GM12878 (cell line): Measurements from ENCODE around the gene TCEA2.

ENCODE experiments used
- FOS ChIP-seq: IDR thresholded peaks from 3 replicates; pipeline ENCODE4 v1.6.1; 2011; ENCODE audit warnings: borderline replicate concordance; ENCODE audit not compliant: insufficient read length; ENCODE audit errors: extremely low read depth
- NFXL1 ChIP-seq: fragments of 450-650 bp; IDR thresholded peaks from 2 replicates; pipeline ENCODE4 v1.6.1; 2017; ENCODE audit warnings: antibody characterized with exemption, mild to moderate bottlenecking, borderline replicate concordance
- RELA ChIP-seq: fragments of 450-650 bp; IDR thresholded peaks from 2 replicates; pipeline ENCODE4 v1.8.0; 2014; ENCODE audit warnings: borderline replicate concordance; ENCODE audit not compliant: partially characterized antibody
- STAT3 ChIP-seq: IDR thresholded peaks from 2 replicates; pipeline ENCODE4 v1.6.1; 2011; ENCODE audit warnings: low read depth, low read length, improper control_type of control experiment
- TAF1 ChIP-seq: IDR thresholded peaks from 2 replicates; pipeline ENCODE4 v1.6.1; 2011; ENCODE audit warnings: mild to moderate bottlenecking, low read depth, low read length, borderline replicate concordance
- TCF12 ChIP-seq: IDR thresholded peaks from 2 replicates; pipeline ENCODE4 v1.6.1; 2011; ENCODE audit warnings: low read depth, mild to moderate bottlenecking, low read length
- TF ChIP-seq, protein P1 (sequence below), 3 experiments: IDR thresholded peaks in 2 of 3; conservative IDR thresholded peaks in 1 of 3; 2 replicates each; pipeline ENCODE4 v1.5.1; 2011; ENCODE audit warnings: low read depth in 3 of 3, low read length in 3 of 3, mild to moderate bottlenecking in 3 of 3, control low read depth in 2 of 3, moderate library complexity in 2 of 3, inconsistent platforms in 1 of 3, mixed read lengths in 1 of 3; ENCODE audit not compliant: control insufficient read depth in 2 of 3, insufficient read depth in 1 of 3; ENCODE audit errors: extremely low read depth in 1 of 3
- TF ChIP-seq, protein P2 (sequence below): IDR thresholded peaks from 2 replicates; pipeline ENCODE4 v1.6.1; 2012; ENCODE audit warnings: low read depth, low read length, improper control_type of control experiment

DNA sequence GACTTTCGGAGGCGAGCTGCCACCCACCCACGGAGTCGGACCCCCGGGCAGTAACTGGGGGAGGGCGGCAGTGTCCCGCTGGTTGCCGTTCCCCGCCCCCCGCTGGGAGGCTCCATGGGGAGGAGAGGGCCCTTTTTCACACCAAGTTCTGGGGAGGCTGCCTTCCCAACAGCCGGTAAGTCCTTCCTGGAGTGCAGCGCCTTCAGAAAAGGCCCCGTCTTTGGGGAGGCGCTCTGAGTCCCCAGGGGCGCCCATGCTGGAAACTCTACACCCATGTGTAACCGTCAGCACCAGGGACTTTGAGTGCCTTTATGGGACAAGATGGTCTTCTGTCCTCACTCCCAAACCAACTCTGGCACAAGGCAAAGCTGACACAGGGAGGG lies 13.1 kb upstream of the TCEA2 start:
- TF ChIP-seq, protein P1, sequence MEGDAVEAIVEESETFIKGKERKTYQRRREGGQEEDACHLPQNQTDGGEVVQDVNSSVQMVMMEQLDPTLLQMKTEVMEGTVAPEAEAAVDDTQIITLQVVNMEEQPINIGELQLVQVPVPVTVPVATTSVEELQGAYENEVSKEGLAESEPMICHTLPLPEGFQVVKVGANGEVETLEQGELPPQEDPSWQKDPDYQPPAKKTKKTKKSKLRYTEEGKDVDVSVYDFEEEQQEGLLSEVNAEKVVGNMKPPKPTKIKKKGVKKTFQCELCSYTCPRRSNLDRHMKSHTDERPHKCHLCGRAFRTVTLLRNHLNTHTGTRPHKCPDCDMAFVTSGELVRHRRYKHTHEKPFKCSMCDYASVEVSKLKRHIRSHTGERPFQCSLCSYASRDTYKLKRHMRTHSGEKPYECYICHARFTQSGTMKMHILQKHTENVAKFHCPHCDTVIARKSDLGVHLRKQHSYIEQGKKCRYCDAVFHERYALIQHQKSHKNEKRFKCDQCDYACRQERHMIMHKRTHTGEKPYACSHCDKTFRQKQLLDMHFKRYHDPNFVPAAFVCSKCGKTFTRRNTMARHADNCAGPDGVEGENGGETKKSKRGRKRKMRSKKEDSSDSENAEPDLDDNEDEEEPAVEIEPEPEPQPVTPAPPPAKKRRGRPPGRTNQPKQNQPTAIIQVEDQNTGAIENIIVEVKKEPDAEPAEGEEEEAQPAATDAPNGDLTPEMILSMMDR (IDR thresholded peaks at IDR 0.05 in 2 of 3, conservative IDR thresholded peaks at IDR 0.05 in 1 of 3; ENCODE audit: control insufficient read depth in 2 of 3, extremely low read depth in 1 of 3, insufficient read depth in 1 of 3, low read depth in 3 of 3, low read length in 3 of 3), result no peak
- TF ChIP-seq TAF1 (no peak), FOS (no peak), STAT3 (no peak), TCF12 (no peak), NFXL1 (no peak), RELA (no peak)
- TF ChIP-seq, protein P2, sequence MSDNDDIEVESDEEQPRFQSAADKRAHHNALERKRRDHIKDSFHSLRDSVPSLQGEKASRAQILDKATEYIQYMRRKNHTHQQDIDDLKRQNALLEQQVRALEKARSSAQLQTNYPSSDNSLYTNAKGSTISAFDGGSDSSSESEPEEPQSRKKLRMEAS, result no peak
